Activated T-cell treated with anti-CD3 and anti-CD28 coated beads, Interleukin-2, amount 50 U/mL, for 4 hours (primary cell): Measurements from ENCODE around the gene FKBP7. TPM values are rescaled to one million over a fixed set of nuclear protein-coding genes. Genes with fewer than 3 reads are reported as not detected.

Source experiments
- ATAC-seq, 2 donors: fragments of 200-7000 bp; cut with Tn5 transposase; one replicate each; pipeline ENCODE4 v1.10.0; 2021
- DNase-seq: peaks from one replicate; pipeline ENCODE4 v3.0.0-alpha.2; 2020
- H3K27me3 Mint-ChIP-seq: one replicate; pipeline ENCODE4 v1.8.0; 2021; ENCODE audit warnings: low read depth, mixed read lengths
- H3K36me3 Mint-ChIP-seq: one replicate; pipeline ENCODE4 v1.8.0; 2022; ENCODE audit warnings: mixed read lengths; ENCODE audit not compliant: insufficient read depth
- H3K4me1 Mint-ChIP-seq: one replicate; pipeline ENCODE4 v1.8.0; 2021; ENCODE audit warnings: low read depth, mixed read lengths
- H3K4me3 Mint-ChIP-seq: one replicate; pipeline ENCODE4 v1.8.0; 2021; ENCODE audit warnings: mild to moderate bottlenecking, moderate library complexity, mixed read lengths
- H3K9me3 Mint-ChIP-seq: one replicate; pipeline ENCODE4 v1.8.0; 2021; ENCODE audit warnings: mixed read lengths
- total RNA-seq, 3 donors: library from RNA; stranded (reverse); gene quantifications; one replicate each; pipeline ENCODE4 v1.2.1, GENCODE V29; 2021

The FKBP7 gene
- total RNA-seq, 3 donors from 2014 or later = 2.0 to 2.9 (median 2.5) TPM

DNA sequence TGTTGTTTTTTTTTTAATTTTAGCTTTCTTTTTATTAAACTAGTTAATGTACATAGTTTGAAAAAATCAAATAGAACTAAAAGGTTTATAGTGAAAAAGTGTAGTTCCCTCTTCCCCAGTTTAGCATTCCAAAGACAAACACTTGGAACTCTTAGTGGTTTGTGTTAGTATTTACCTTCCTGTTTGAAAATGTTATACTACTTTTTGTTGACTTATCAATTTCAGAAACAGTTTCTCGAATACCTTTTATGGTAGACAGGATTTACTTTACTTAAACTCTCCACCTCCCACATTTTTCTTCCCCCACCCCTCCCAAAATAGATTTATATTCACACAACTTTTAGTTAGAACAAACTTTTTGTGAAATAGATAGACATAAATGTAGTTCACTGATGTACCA lies 28.5 kb upstream of the FKBP7 start:
- no peak overlapping the region for H3K4me3 Mint-ChIP-seq
- ATAC-seq = no peak
- no peaks in the 10 kb centered on the region for H3K9me3 Mint-ChIP-seq
- H3K4me1 Mint-ChIP-seq = no peaks in the 10 kb centered on the region
- no peak for DNase-seq
- no peaks in the 10 kb centered on the region for H3K27me3 Mint-ChIP-seq
- H3K36me3 Mint-ChIP-seq = peaks cover 27% of the 10 kb centered on the region

DNA sequence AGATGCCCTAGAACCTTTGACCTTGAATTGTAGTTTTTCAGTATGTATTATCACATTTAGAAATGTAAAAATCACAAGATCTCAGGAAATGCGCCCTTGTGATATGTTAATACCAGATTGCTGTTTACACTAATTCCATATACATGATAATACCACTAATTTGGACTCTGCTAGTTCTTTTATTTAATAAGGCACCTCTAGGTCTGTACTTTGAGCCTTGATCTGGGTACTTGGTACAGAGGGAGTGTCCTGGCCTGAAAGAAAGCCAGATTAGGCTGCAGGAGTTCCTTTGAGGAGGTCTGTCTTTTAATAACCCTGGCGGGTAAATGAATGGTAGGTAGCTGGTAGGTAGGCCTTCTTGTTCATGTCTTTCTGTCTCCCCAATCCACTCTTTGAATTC lies 28.1 kb upstream of the FKBP7 start:
- no peaks in the 10 kb centered on the region for H3K4me1 Mint-ChIP-seq
- ATAC-seq = no peak
- H3K9me3 Mint-ChIP-seq = no peaks in the 10 kb centered on the region
- H3K36me3 Mint-ChIP-seq = peaks cover 25% of the 10 kb centered on the region
- no peak for DNase-seq
- H3K27me3 Mint-ChIP-seq = no peaks in the 10 kb centered on the region
- H3K4me3 Mint-ChIP-seq = no peak overlapping the region

DNA sequence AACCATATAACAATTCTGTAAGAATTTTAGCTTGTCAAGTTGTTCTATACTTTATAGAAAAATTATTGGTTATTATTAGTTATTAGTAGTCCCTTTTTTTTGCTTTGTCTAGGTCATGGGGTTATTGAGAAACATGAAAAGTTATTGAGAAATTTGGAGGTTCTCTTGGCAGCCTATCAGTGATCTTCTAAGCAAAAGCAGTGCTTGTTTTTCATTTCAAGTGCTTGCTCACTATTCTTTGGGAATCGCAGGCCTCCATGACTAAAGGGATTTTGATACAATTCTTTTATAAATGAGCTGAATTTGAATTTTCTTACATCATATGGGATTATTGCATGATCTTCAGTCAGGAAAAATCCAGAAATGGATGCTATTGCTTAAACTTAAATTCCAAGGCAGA lies 27.7 kb upstream of the FKBP7 start:
- no peak for ATAC-seq
- Mint-ChIP-seq H3K4me1 (no peaks in the 10 kb centered on the region), H3K27me3 (no peaks in the 10 kb centered on the region), H3K9me3 (no peaks in the 10 kb centered on the region), H3K4me3 (no peak overlapping the region), H3K36me3 (peaks cover 25% of the 10 kb centered on the region)
- DNase-seq = no peak

DNA sequence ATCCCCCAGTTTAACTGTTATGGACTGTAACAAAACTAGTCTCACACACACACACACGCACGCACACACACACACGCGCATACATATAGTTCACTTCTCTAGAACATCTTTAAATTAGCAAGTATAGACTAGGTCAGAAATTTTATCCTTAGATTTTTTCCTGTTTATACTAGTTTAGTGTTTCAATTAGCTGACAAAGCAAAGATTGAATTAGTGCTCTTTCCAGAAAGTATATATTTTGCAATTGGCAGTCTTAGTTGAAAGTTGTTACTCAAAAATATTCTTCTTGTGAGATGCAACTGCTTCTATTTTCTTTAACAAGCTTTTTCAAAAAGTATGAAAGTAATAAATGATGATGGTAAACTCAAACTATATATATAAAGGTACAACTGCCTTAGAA lies 24.4 kb upstream of the FKBP7 start:
- H3K9me3 Mint-ChIP-seq = no peaks in the 10 kb centered on the region
- no peak overlapping the region for H3K4me3 Mint-ChIP-seq
- ATAC-seq = no peak
- H3K36me3 Mint-ChIP-seq = peaks cover 36% of the 10 kb centered on the region
- no peaks in the 10 kb centered on the region for H3K27me3 Mint-ChIP-seq
- no peak for DNase-seq
- H3K4me1 Mint-ChIP-seq = no peaks in the 10 kb centered on the region

DNA sequence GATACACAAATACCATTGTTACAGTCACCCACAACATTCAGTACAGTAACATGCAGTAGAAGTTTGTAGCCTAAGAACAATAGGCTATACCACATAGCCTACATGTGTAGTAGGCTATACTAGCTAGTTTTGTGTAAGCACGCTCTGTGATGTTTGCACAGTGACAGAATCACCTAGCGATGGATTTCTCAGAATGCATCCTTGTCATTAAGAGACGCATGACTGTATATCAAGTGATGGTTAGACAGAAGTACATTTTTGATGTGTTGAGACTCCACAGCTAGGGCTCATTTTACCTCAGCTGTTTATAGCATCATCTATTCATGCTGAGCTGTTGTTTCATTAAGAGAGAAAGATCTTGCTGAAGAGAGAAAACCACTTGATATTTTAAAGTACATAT lies 21.2 kb upstream of the FKBP7 start:
- Mint-ChIP-seq H3K36me3 (peaks cover 58% of the 10 kb centered on the region), H3K4me1 (no peaks in the 10 kb centered on the region), H3K9me3 (no peaks in the 10 kb centered on the region), H3K27me3 (no peaks in the 10 kb centered on the region), H3K4me3 (no peak overlapping the region)
- ATAC-seq (no peak), DNase-seq (no peak)

DNA sequence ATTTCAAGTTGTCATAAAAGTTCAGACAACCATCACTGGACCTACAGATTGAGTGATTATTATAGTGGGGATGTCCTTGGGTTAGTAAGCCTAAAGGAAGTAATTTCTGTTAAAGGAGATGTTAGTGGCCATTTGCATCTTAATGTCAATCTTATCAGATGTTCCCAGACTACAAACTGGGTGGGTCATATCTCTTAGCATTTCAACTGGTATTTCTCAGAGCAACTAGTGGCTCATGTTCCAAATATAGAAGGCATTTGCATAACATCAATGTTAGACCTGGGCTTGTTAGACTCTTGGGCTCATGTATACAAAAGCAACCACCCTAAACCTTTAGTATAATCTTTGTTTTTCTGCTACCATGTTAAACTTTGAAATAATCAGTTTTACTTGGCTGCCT lies 19.7 kb upstream of the FKBP7 start:
- peaks cover 58% of the 10 kb centered on the region for H3K36me3 Mint-ChIP-seq

DNA sequence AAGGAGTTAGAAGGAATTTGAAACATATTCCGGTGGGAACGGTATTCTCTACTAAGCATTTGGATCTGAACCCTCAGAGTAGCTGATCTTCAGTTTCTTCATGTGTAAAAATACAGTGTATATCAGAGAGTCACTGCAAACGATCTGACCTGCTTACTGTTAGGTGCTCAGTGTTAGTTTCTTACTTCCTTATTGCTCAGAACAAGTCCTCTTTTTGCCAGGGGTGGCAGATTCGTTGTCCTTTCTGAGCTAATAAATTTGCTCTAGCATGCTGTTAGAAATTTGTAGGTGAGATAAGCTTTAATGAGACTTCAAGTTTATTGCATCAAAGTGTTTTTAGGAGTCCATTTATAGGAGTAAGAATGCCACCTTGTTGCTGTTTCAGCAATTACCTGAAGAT lies 17.6 kb upstream of the FKBP7 start:
- DNase-seq = no peak

More for the DNA sequence above, 19.7 kb upstream of the FKBP7 start:
- H3K27me3 Mint-ChIP-seq = no peaks in the 10 kb centered on the region
- no peaks in the 10 kb centered on the region for H3K9me3 Mint-ChIP-seq
- DNase-seq (no peak), ATAC-seq (no peak)
- no peaks in the 10 kb centered on the region for H3K4me1 Mint-ChIP-seq
- no peak overlapping the region for H3K4me3 Mint-ChIP-seq

DNA sequence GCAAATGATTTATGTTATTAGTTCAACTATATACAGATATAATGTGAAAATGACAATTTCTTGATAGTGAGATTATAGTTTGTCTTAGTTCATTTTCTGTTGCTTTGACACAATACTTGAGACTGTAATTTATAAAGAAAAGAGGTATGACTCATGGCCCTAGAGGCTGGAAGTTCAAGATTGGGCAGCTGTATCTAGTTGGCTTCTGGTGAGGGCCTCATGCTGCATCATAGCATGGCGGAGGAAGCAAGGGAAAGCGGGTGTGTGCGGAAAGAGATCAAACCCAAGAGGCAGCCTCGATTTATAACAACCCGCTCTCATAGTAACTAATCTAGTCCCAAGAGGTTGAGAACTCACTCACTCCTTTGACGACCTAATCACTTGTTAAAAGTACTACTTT lies 13.2 kb upstream of the FKBP7 start:
- Mint-ChIP-seq H3K4me1 (peaks cover 11% of the 10 kb centered on the region), H3K4me3 (no peak overlapping the region), H3K27me3 (no peaks in the 10 kb centered on the region), H3K36me3 (peaks cover 61% of the 10 kb centered on the region), H3K9me3 (no peaks in the 10 kb centered on the region)
- ATAC-seq (no peak), DNase-seq (no peak)

More for the DNA sequence above, 17.6 kb upstream of the FKBP7 start:
- no peak for ATAC-seq
- Mint-ChIP-seq H3K9me3 (no peaks in the 10 kb centered on the region), H3K4me3 (no peak overlapping the region), H3K4me1 (peaks cover 1% of the 10 kb centered on the region), H3K36me3 (peaks cover 59% of the 10 kb centered on the region), H3K27me3 (no peaks in the 10 kb centered on the region)

DNA sequence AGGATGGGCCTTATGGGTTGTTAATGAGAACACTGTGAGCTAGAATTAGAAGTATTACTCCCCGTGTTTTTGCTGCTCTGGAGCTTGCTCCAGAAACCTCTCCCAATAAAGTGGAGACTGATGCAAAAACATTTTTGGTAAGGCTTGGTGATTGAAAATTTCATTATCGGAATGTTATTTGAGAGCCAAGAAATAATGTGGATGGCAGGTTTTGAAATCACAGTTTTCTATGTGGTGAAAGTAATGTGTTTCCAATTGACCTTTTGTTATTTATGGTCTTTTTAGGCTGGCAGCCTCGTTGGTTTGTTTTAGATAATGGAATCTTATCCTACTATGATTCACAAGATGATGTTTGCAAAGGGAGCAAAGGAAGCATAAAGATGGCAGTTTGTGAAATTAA lies 7.0 kb upstream of the FKBP7 start:
- ATAC-seq = no peak
- H3K4me1 Mint-ChIP-seq = peaks cover 41% of the 10 kb centered on the region
- H3K36me3 Mint-ChIP-seq = peaks cover 39% of the 10 kb centered on the region
- no peaks in the 10 kb centered on the region for H3K9me3 Mint-ChIP-seq
- H3K4me3 Mint-ChIP-seq = no peak overlapping the region
- no peaks in the 10 kb centered on the region for H3K27me3 Mint-ChIP-seq
- no peak for DNase-seq

DNA sequence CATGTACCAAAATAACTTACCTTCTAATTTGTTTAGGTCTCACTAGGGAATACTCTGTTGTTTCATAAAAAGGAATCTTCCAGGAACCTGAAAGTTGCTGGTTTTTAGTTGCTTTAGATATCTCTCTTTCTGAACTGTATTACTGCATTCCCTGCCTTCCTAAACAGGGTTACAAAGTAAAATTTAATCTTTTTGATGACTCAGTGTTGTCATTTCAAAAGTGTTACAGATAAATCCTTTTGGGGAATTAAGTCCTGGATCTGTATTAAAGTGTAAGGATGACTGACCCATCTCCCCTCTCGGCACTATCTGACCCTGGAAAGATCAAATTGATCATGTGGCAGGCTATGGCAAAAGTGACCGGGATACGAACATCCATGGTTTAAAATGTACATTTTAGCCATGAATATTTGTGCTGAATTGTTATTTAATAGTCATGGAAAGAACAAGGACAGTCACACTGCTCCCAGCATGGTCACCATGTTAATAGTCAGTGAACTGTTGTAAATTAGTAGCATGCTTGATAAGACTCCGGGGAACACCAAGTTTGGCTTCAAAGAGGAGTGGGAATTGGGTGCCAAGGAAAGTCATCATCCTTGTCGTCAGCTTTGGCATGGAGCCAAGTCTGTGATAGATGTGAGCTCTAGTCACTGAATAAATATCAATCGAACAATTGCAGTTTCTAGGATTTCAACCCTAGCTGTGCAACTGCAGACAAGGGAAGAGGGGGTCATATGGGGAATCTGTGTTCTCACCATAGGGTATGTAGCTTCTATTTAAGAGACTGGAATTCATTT lies 6.0 kb upstream of the FKBP7 start:
- Mint-ChIP-seq H3K27me3 (no peaks in the 10 kb centered on the region), H3K4me1 (peaks cover 42% of the 10 kb centered on the region), H3K36me3 (peaks cover 31% of the 10 kb centered on the region), H3K9me3 (no peaks in the 10 kb centered on the region), H3K4me3 (no peak overlapping the region)
- ATAC-seq = no peak
- DNase-seq = no peak

DNA sequence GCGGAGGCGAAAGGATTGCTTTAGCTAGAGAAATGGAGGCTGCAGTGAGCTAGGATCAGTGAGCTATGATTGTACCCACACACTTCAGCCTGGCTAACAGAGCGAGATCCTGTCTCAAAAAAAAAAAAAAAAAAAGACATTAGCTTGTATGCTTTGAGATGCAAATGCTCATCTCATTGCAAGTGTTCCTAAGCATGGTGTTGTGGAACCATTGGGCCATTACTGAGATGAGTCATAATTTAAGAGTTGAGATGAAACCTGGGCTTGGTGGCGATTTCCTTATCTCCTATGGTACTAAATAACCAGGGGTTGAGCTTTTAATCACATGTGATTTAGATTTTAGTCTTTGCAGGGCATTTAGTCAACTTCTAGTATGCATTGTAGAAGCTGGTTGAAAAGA lies 4.0 kb upstream of the FKBP7 start:
- H3K36me3 Mint-ChIP-seq = peaks cover 20% of the 10 kb centered on the region
- H3K27me3 Mint-ChIP-seq = no peaks in the 10 kb centered on the region
- peaks cover 50% of the 10 kb centered on the region for H3K4me1 Mint-ChIP-seq
- ATAC-seq (no peak), DNase-seq (no peak)
- peak overlapping the region; percentile 92 for H3K4me3 Mint-ChIP-seq
- no peaks in the 10 kb centered on the region for H3K9me3 Mint-ChIP-seq

DNA sequence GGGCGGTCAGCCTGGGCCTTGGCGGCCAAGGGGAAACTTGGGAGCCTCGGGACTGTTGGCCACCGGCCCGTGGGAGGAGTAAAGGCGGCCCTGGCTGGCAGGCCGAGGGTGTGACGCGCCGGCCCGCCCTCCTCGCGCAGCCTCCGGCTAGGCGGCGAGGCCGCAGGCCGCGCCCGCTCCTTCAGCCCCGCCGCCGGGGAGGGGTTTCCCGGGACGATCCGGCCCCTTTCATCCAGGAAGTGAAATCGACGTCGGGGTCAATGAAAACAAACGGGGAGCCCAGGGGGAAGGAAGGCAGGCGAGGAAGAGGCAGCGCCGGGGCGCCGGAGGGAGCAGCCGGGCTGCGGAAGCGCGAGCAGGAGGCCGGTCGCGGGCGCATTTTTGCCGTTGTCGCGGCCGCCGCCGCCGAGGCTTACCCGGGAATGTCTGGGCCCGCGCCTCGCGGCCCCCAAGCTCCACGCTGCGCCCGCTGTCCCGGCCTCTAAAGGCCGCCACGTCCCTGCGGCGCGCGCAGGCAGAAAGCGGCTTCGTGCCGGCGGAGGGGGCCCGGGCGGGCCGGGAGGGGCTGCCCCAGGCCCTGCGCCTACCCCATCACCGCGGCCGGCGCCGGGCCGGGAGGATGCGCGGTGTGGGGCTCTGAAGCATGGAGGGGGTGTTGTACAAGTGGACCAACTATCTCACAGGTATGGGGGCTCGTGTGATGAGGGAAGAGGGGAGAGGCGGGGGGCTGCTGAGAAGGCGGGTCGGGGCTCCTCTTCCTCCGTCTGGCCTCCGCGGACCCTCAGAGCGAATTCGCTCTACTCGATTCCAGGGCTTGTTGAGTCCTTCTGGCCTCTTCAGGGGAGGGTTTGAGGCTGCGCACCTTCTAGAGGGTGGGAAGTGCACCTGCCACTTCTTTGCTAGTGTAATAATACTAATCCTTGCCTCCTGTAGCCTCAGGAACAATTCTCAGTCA lies 2.1 kb upstream of the FKBP7 start, which contains the start of gene PLEKHA3:
Gene PLEKHA3, plus strand, starts transcription at position 231 of the 955 bp plus-strand sequence. Its CDS starts 413 bp downstream, at position 644.
- Mint-ChIP-seq H3K27me3 (no peaks in the 10 kb centered on the region), H3K36me3 (peaks cover 6% of the 10 kb centered on the region), H3K4me1 (peaks cover 45% of the 10 kb centered on the region), H3K4me3 (peak within 1 kb of the TSS; percentile 97), H3K9me3 (no peaks in the 10 kb centered on the region)
- ATAC-seq (peak; percentile 72 to 82), DNase-seq (peak; percentile 66)

DNA sequence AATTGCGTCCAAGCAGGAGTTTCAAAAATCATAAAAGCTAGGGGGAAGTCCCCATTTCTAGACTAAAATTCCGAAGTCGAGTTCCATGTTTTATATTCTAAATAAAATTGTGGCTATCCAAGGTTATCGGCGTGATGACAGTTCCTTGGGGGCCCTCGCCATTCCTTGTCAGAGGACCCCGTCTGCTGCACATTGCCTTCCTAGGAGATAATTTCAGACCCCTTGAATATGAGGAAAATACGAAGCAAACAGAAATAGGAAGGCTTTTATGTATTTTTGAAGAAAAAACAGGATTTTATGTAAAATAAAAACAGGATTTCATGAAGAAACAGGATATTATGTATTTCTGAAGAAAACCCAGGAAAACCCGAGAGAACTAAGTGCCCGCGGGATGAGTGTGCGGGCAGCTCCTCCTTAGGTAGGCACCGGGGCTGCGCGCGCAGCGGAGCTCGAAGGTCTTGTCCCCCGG lies 1.4 kb upstream of the FKBP7 start:
- no peak for DNase-seq
- H3K36me3 Mint-ChIP-seq = peaks cover 3% of the 10 kb centered on the region
- H3K4me3 Mint-ChIP-seq = peak overlapping the region; percentile 97
- ATAC-seq = no peak
- H3K9me3 Mint-ChIP-seq = no peaks in the 10 kb centered on the region
- no peaks in the 10 kb centered on the region for H3K27me3 Mint-ChIP-seq
- peaks cover 43% of the 10 kb centered on the region for H3K4me1 Mint-ChIP-seq

DNA sequence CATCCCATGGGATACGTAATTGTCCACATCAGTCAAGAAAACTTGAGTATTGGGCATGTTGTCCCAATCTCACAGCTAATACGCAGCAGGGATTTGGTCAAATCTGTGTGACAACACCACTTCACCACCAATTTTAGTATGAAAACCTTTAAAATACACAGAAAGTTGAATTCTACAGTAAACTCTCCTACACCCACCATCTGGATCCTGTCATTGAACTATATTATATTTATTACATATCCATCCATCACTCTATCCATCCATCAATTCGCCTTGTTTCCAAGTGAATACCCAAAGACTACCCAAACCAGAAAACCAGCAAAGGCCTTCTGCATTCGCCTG lies 846 bp upstream of the FKBP7 start:
- Mint-ChIP-seq H3K4me1 (peaks cover 38% of the 10 kb centered on the region), H3K36me3 (no peaks in the 10 kb centered on the region), H3K9me3 (no peaks in the 10 kb centered on the region), H3K4me3 (peak overlapping the region; percentile 97), H3K27me3 (no peaks in the 10 kb centered on the region)
- DNase-seq = no peak
- ATAC-seq = no peak

DNA sequence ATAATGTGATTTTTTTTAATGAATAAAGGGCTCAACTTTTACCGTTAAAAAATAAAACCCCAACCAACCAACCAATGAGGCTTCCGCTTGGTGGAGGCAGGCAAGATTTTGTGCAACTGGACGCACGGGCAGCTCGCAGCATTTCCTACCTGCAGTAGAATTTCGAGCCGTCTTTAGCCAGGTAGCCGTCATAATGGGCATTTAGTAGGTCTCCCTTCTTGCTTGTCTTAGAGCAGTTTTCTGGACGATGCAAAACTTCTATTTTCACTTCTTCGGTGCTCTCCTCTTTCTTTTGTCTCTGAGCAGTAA lies 316 bp downstream of the FKBP7 start:
- no peak for DNase-seq
- Mint-ChIP-seq H3K4me3 (peak overlapping the region; percentile 97), H3K9me3 (no peaks in the 10 kb centered on the region), H3K36me3 (no peaks in the 10 kb centered on the region), H3K4me1 (peaks cover 36% of the 10 kb centered on the region), H3K27me3 (no peaks in the 10 kb centered on the region)
- no peak for ATAC-seq
